NCI-H748 treated with DMSO at 0.1 percent for 48 hours (cell line): ENCODE results near the gene UGT1A10.
"Not testable (repeated sequence)": the region's sequence is repeated elsewhere in the genome, so short reads cannot be mapped to it uniquely, and the experiment has no call there.

Experiments
- DNase-seq: peaks from one replicate; lab custom pipeline; 2025; lab: John Stamatoyannopoulos, UW

Gene UGT1A10

GRCh38 chr2:233692648-233693047 lies 56.4 kb downstream of the UGT1A10 start, which contains the start of gene UGT1A6:
Gene UGT1A6 (plus strand): TSS chr2:233692890. CDS start chr2:233693005, 115 bp downstream.
- DNase-seq = no peak

GRCh38 chr2:233693963-233694362 lies 57.7 kb downstream of the UGT1A10 start:
- no peak for DNase-seq

- DNase-seq = no peak
Observed at GRCh38 chr2:233698740-233699139, 62.5 kb downstream of the UGT1A10 start.

- DNase-seq = no peak
Observed at GRCh38 chr2:233699424-233700027, 63.3 kb downstream of the UGT1A10 start.

DNA sequence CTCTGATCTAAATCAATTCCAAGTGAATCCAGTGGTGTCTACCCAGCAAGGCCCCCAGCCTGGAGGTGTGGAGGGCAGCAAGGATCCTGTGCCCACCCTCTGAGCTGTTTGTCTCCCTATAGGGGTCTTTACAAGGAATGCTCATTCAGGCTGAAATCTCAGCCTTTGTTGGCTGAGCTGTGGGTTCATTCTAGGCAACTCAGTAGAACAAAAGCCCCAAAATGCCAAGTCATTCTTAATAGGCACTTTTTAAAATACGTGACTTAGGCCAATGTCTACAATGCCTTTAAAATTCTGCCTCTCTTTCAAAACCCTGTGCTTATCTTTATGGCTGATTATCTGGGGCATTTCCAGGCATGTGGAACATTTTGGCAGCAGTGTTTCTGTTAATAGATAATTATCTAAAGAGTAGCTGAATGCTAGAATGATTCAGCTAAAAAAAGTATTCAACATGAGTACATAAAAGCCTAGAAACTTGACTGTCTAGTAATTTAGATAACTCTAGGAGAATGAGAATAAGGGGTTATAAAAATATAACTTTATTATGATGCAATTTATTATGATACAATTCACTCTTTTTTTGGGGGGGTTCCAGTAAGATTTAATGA lies 63.9 kb downstream of the UGT1A10 start:
- DNase-seq = no peak

DNA sequence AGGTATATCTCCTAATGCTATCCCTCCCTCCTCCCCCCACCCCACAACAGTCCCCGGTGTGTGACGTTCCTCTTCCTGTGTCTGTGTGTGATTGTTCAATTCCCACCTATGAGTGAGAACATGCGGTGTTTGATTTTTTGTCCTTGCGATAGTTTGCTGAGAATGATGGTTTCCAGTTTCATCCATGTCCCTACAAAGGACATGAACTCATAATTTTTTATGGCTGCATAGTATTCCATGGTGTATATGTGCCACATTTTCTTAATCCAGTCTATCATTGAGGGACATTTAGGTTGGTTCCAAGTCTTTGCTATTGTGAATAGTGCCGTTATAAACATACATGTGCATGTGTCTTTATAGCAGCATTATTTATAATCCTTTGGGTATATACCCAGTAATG lies 64.6 kb downstream of the UGT1A10 start:
- not testable (repeated sequence) for DNase-seq

DNA sequence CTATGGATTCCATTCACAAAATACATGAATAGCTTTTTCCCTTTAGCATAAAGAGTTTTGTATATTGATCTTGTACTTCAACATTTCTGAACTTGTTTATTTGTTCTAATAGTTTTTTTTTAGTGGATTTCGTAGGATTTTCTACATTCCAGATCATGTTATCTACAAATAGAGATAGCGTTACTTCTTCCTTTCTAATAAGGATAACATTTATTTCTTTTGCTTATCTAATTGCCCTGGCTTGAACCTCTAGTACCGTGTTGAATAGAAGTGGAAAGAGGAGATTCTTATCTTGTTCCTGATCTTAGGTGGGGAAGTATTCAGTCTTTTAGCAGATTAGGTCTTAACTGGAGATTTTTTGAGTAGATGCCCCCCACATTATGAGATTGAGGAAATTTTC lies 66.0 kb downstream of the UGT1A10 start:
- no peak for DNase-seq

- DNase-seq = no peak
Observed at GRCh38 chr2:233705911-233706506, 69.8 kb downstream of the UGT1A10 start.

GRCh38 chr2:233706720-233707119 lies 70.5 kb downstream of the UGT1A10 start:
- no peak for DNase-seq

DNA sequence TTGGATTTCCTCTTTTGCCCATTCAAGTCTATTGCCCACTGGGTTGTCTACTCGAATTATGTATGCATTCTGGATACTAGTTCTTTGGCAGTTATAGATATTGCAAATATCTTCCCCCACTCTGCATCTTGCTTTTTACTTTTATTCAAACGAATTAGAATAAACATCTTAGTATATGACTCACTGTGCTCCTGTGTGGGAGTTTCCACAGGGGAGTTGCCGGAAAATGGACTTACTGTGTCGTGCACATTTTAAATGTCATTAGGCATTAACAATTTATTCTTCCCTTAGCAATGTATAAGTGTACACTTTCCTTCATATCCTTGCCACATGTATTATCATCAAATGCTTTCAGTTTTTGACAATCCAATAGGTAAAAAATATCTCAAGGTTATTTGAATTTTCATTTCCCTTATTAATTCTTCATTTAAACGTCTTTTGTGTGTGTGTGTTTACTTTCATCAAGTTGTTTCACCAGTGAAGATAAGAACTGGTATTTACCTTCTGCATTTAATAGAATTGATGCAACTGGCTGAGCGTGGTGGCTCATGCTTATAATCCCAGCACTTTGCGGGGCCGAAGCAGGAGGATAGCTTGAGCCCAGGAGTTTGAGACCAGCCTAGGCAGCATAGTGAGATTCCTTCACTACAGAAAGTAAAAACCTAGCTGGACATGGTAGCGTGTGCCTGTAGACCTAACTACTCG lies 71.8 kb downstream of the UGT1A10 start:
- DNase-seq = no peak

DNA sequence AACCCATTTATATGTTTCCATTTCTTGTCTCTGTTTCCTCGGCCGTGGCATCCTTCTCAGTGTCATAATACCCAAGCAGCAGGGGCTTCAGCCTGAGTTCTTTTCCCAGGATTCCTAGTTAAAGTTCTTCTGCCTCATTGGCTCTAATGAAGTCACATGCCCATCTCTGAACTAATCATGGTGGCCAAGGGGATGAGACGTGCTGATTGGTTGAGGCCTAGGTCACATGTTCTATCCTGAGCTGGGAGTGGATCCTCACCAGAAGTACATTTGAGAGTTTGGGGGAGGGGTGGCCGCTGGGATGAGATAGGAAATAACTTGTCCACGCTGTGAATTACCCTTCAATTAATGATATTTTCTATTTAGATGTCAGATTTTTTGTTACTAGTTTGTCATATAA lies 72.7 kb downstream of the UGT1A10 start:
- no peak for DNase-seq

GRCh38 chr2:233711312-233712008 lies 75.2 kb downstream of the UGT1A10 start:
- peak; percentile 48 for DNase-seq

DNA sequence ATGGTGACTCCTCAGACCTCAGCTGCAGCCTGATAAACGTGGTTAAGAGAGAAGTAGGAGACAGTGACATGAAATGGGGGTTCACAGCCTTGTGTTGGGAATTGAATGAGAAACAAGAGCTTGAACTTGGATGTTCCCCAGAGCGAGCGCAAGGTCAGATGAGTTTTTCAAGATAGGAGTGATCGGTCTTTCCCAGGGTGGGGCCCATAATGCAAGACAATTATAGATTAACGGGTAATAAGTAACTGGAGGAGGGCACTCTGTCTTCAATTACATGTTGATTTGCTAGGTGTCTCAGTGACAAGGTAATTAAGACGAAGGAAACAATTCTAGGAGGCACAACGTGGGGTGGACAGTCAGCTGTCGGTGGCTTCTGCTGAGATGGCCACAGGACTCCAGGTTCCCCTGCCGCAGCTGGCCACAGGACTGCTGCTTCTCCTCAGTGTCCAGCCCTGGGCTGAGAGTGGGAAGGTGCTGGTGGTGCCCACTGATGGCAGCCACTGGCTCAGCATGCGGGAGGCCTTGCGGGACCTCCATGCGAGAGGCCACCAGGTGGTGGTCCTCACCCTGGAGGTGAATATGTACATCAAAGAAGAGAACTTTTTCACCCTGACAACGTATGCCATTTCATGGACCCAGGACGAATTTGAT lies 76.5 kb downstream of the UGT1A10 start, which contains the start of gene UGT1A5:
TSS of gene UGT1A5 (plus strand) at position 297 of the 651 bp plus-strand sequence. CDS start at position 382, 85 bp downstream.
- no peak for DNase-seq

- DNase-seq = no peak
Observed at GRCh38 chr2:233713262-233713615, 77.0 kb downstream of the UGT1A10 start.

- DNase-seq = no peak
Observed at GRCh38 chr2:233714121-233714520, 77.9 kb downstream of the UGT1A10 start.

DNA sequence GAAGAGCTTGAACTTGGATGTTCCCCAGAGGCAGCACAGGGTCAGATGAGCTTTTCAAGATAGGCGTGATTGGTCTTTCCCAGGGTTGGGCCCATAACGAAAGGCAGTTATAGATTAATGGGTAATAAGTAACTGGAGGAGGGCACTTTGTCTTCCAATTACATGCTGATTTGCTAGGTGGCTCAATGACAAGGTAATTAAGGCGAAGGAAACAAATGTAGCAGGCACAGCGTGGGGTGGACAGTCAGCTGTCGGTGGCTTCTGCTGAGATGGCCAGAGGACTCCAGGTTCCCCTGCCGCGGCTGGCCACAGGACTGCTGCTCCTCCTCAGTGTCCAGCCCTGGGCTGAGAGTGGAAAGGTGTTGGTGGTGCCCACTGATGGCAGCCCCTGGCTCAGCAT lies 82.3 kb downstream of the UGT1A10 start, which contains the start of gene UGT1A4:
TSS of gene UGT1A4 (plus strand) at position 185 of the 400 bp plus-strand sequence. CDS start at position 270, 85 bp downstream.
- no peak for DNase-seq

- DNase-seq = no peak
Observed at GRCh38 chr2:233728723-233729301, 92.6 kb downstream of the UGT1A10 start, which contains the start of gene UGT1A3. Gene UGT1A3 (plus strand): TSS chr2:233729042. CDS start chr2:233729127, 85 bp downstream.

DNA sequence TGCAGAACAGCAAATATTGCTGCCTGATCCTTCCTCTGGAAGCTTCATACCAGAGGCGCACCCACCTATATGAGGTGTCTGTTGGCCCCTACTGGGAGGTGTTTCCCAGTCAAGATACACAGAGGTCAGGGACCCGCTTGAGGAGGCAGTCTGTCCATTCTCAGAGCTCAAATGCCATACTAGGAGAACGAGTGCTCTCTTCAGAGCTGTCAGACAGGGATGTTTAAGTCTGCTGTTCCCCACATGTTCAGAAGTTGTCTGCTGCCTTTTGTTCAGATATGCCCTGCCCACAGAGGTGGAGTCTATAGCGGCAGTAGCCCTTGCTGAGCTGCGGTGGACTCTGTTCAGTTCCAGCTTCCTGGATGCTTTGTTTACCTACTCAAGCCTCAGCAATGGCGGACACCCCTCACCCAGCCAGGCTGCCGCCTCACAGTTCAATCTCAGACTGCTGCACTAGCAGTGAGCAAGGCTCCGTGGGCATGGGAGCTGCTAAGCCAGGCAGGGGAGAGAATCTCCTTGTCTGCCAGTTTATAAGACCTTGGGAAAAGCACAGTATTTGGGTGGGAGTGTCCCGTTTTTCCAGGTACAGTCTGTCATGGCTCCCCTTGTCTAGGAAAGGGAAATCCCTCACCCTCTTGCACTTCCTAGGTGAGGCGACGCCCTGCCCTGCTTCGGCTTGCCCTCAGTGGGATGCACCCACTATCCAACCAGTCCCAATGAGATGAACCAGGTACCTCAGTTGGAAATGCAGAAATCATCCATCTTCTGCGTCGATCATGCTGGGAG lies 100.8 kb downstream of the UGT1A10 start:
- DNase-seq = not testable (repeated sequence)

DNA sequence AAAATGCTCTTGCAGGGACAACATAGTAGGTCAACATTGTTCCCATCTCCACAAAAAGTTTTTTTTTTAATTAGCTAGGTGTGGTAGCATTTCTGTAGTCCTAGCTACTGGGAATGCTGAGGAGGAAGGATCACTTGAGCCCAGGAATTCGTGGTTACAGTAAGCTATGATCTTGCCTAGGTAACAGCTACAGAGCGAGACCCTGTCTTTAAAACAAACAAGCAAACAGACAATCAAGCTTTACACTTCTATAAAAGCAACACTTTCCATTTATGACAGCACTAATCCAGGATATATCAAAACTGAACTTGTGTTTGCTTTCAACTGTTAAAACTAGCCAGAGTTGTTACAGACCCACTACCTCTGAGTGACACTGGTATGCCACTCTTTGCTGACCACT lies 104.6 kb downstream of the UGT1A10 start:
- DNase-seq = no peak
